ENCODE data around the gene SEBOX. TPM values are rescaled to one million over a fixed set of nuclear protein-coding genes. Genes with fewer than 3 reads are reported as not detected.

Gene SEBOX
- total RNA-seq, 4 donors from 2014 or later, result not detected

DNA sequence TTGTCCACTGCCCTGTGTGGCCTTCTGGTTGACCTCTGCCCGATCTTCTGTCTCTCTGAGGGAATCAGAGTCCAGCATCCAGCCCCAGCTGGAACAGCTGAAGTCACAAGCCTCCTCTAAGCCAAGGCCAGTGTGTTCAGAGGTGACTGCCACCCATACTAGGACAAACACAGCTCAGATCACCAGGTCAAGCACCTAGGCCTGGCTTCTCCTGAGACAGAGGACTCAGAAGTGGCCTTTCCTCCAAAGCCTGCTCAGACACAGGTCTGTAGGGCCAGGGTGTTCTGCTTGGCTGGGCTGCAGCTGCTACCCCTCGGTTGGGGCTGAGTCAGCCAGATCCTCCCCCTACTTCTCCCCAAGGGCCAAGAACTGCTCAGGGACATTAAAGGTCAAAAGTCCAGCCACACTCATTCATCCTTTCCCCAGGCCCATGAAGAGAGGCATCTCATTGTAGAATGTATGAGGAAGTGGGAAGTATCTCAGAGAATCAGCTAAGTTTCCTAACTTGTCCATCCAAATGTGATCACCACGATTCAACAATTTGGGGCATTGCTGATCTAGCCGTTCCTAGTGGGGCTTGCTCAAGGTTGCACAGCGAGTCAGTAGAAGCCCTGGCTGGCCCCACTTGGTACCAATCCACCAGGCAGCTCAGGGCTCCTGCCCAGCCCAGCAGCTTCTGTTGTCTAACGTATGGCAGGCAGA is 33.4 kb upstream of the SEBOX start:
- Histone ChIP-seq H3K4me1 (no peaks in the 10 kb centered on the region), H3K27ac (replicated peaks in 1 of 4) (no peak overlapping the region), H3K36me3 (peaks cover 10 to 94% (median 56%) of the 10 kb centered on the region in 4 donors), H3K4me3 (no peak overlapping the region), H3K9me3 (no peaks in the 10 kb centered on the region), H3K27me3 (no peaks in the 10 kb centered on the region)
- TF ChIP-seq POLR2A (IDR thresholded peaks at IDR 0.05; ENCODE audit: low read depth) (no peak), POLR2AphosphoS5 (IDR thresholded peaks at IDR 0.05) (no peak), CTCF (IDR thresholded peaks at IDR 0.05) (no peak), EP300 (IDR thresholded peaks at IDR 0.05) (no peak)
- intact Hi-C loops (cut with DNase I), result no loop called here
- 69% methylated on average over 3 of the region's 6 CpGs for WGBS
- DNase-seq (ENCODE audit: extremely low spot score), result no peak

DNA sequence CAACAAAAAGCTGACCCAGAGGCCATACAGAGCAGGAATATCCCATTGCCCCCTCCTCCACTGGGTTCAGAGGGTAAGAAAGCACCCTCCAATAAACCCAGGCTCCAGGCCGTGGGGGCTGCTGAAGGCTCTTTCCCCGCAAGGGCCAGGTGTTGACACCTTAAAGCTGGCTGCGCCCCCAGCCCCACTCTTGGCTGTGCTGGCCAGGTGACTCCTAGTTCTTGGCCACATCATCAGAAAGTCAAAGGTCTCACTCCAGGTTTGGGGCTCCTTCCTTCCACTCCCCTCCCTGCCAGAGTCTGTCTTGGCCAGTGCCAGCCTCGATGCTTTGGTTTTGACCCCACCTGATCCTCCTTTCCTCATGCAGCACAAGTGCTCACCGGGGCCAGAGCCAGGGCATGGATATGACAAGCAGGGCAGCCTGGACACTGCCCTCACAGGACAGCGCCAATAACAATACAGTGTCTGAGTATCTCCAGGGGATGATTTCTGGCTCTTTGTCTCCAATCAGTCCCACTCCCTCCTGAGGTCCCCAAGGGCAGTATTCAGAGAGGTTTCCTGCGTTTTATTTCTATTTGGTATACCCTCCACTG is 32.8 kb upstream of the SEBOX start:
- Histone ChIP-seq H3K4me3 (no peak overlapping the region), H3K9me3 (no peaks in the 10 kb centered on the region), H3K27ac (replicated peaks in 1 of 4) (no peak overlapping the region), H3K27me3 (no peaks in the 10 kb centered on the region), H3K4me1 (no peaks in the 10 kb centered on the region), H3K36me3 (peaks cover 10 to 95% (median 61%) of the 10 kb centered on the region in 4 donors)
- intact Hi-C loops (cut with DNase I), result no loop called here
- DNase-seq (ENCODE audit: extremely low spot score), result no peak
- 77% methylated on average over 7 of the region's 7 CpGs for WGBS
- no peak for TF ChIP-seq POLR2A (IDR thresholded peaks at IDR 0.05; ENCODE audit: low read depth)
- TF ChIP-seq EP300 (IDR thresholded peaks at IDR 0.05), result no peak
- TF ChIP-seq POLR2AphosphoS5 (IDR thresholded peaks at IDR 0.05), result no peak
- no peak for TF ChIP-seq CTCF (IDR thresholded peaks at IDR 0.05)

- no peaks in the 10 kb centered on the region for H3K9me3 ChIP-seq
- 100% methylated on average over 2 of the region's 3 CpGs for WGBS
- H3K4me1 ChIP-seq, result no peaks in the 10 kb centered on the region
- peaks cover 10 to 95% (median 64%) of the 10 kb centered on the region in 4 donors for H3K36me3 ChIP-seq
- no peak overlapping the region for H3K27ac ChIP-seq (replicated peaks in 1 of 4)
- TF ChIP-seq CTCF (IDR thresholded peaks at IDR 0.05) (no peak), EP300 (IDR thresholded peaks at IDR 0.05) (no peak), POLR2AphosphoS5 (IDR thresholded peaks at IDR 0.05) (no peak), POLR2A (IDR thresholded peaks at IDR 0.05; ENCODE audit: low read depth) (no peak)
- H3K4me3 ChIP-seq, result no peak overlapping the region
- intact Hi-C loops (cut with DNase I), result no loop called here
- H3K27me3 ChIP-seq, result no peaks in the 10 kb centered on the region
- DNase-seq (ENCODE audit: extremely low spot score), result no peak
These were observed 32.3 kb upstream of the SEBOX start for GRCh38 chr17:28397275-28397674.

GRCh38 chr17:28396635-28397239 is 31.7 kb upstream of the SEBOX start:
- H3K4me3 ChIP-seq, result no peak overlapping the region
- H3K4me1 ChIP-seq, result no peaks in the 10 kb centered on the region
- H3K27ac ChIP-seq (replicated peaks in 1 of 4), result no peak overlapping the region
- H3K9me3 ChIP-seq, result no peaks in the 10 kb centered on the region
- peaks cover 10 to 95% (median 62%) of the 10 kb centered on the region in 4 donors for H3K36me3 ChIP-seq
- TF ChIP-seq POLR2A (IDR thresholded peaks at IDR 0.05; ENCODE audit: low read depth), result no peak
- TF ChIP-seq CTCF (IDR thresholded peaks at IDR 0.05), result no peak
- TF ChIP-seq POLR2AphosphoS5 (IDR thresholded peaks at IDR 0.05), result no peak
- TF ChIP-seq EP300 (IDR thresholded peaks at IDR 0.05), result no peak
- DNase-seq (ENCODE audit: extremely low spot score), result no peak
- no peaks in the 10 kb centered on the region for H3K27me3 ChIP-seq
- 86% methylated on average over 6 of the region's 6 CpGs for WGBS
- intact Hi-C loops (cut with DNase I), result no loop called here

Measured in esophagus muscularis mucosa (tissue), 4 donors.